ENCODE results near the gene ARMH4.

ARMH4 gene

GRCh38 chr14:57957441-57957840 lies 194.6 kb downstream of the ARMH4 start:
- FAIRE-seq, result no peak

Measured in endometrium (tissue), 2 donors.